Osteocyte (in vitro differentiated cells): Measurements from ENCODE around the gene APBB2. TPM values are rescaled to one million over a fixed set of nuclear protein-coding genes. Genes with fewer than 3 reads are reported as not detected.
A peak's percentile ranks its signal among the peaks of the same experiment; 100 is the strongest.

Experiments used
- DNase-seq: peaks from one replicate; pipeline ENCODE4 v3.0.0; 2021; ENCODE audit warnings: mixed read lengths; ENCODE audit not compliant: unreplicated experiment; ENCODE audit errors: extremely low spot score
- H3K27ac Mint-ChIP-seq: one replicate; pipeline ENCODE4 v1.8.0; 2021; ENCODE audit warnings: mild to moderate bottlenecking, mixed read lengths; ENCODE audit not compliant: unreplicated experiment
- H3K27me3 Mint-ChIP-seq: one replicate; pipeline ENCODE4 v1.8.0; 2021; ENCODE audit warnings: mixed read lengths; ENCODE audit not compliant: unreplicated experiment
- H3K36me3 Mint-ChIP-seq: one replicate; pipeline ENCODE4 v1.8.0; 2021; ENCODE audit warnings: mixed read lengths; ENCODE audit not compliant: unreplicated experiment
- H3K4me1 Mint-ChIP-seq: one replicate; pipeline ENCODE4 v1.8.0; 2021; ENCODE audit warnings: mixed read lengths; ENCODE audit not compliant: unreplicated experiment
- H3K4me3 Mint-ChIP-seq: one replicate; pipeline ENCODE4 v1.8.0; 2021; ENCODE audit warnings: mild to moderate bottlenecking, moderate library complexity, mixed read lengths; ENCODE audit not compliant: unreplicated experiment
- H3K9me3 Mint-ChIP-seq: one replicate; pipeline ENCODE4 v1.8.0; 2021; ENCODE audit warnings: mixed read lengths; ENCODE audit not compliant: unreplicated experiment
- total RNA-seq: library from RNA; stranded (reverse); gene quantifications from 2 replicates; pipeline ENCODE4 v1.2.1, GENCODE V29; 2021
- TF ChIP-seq, protein P1 (sequence below): fragments of 200-600 bp; sonication (generic); IDR thresholded peaks from 2 replicates; pipeline ENCODE4 v1.5.0; 2021; ENCODE audit warnings: antibody characterized with exemption, mild to moderate bottlenecking, moderate library complexity

APBB2 gene
- total RNA-seq, 1 donor from 2014 or later, result 56.2 TPM

DNA sequence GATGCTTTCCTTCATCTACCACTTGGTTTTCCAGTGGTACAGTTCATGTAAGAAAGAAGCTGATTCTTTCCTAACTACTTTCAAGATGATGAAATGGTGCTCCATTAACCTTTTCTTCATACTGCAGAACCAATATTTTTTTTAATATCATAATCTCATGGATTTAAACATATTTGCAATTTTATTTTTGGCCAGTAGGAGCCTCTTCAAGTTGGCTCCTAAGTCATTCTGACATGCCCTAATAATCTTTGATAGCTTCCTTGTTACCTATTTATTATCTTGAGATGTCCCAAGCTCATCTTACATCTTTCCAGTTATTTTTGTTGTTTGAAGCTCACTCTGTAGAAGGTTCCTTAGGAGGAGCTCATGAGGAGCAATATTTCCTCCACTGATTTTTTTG is 170.2 kb downstream of the APBB2 start:
- TF ChIP-seq, protein P1, sequence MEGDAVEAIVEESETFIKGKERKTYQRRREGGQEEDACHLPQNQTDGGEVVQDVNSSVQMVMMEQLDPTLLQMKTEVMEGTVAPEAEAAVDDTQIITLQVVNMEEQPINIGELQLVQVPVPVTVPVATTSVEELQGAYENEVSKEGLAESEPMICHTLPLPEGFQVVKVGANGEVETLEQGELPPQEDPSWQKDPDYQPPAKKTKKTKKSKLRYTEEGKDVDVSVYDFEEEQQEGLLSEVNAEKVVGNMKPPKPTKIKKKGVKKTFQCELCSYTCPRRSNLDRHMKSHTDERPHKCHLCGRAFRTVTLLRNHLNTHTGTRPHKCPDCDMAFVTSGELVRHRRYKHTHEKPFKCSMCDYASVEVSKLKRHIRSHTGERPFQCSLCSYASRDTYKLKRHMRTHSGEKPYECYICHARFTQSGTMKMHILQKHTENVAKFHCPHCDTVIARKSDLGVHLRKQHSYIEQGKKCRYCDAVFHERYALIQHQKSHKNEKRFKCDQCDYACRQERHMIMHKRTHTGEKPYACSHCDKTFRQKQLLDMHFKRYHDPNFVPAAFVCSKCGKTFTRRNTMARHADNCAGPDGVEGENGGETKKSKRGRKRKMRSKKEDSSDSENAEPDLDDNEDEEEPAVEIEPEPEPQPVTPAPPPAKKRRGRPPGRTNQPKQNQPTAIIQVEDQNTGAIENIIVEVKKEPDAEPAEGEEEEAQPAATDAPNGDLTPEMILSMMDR, result no peak
- no peaks in the 10 kb centered on the region for H3K27me3 Mint-ChIP-seq
- peaks cover 9% of the 10 kb centered on the region for H3K9me3 Mint-ChIP-seq
- peaks cover 15% of the 10 kb centered on the region for H3K4me1 Mint-ChIP-seq
- no peak overlapping the region for H3K4me3 Mint-ChIP-seq
- DNase-seq, result no peak
- no peak overlapping the region for H3K27ac Mint-ChIP-seq
- H3K36me3 Mint-ChIP-seq, result peaks cover 17% of the 10 kb centered on the region

GRCh38 chr4:41043465-41043864 is 170.9 kb downstream of the APBB2 start:
- Mint-ChIP-seq H3K4me3 (no peak overlapping the region), H3K27me3 (no peaks in the 10 kb centered on the region), H3K27ac (peak overlapping the region; percentile 27), H3K36me3 (peaks cover 17% of the 10 kb centered on the region), H3K9me3 (peaks cover 9% of the 10 kb centered on the region), H3K4me1 (peaks cover 15% of the 10 kb centered on the region)
- TF ChIP-seq, protein P1, result no peak
- no peak for DNase-seq

DNA sequence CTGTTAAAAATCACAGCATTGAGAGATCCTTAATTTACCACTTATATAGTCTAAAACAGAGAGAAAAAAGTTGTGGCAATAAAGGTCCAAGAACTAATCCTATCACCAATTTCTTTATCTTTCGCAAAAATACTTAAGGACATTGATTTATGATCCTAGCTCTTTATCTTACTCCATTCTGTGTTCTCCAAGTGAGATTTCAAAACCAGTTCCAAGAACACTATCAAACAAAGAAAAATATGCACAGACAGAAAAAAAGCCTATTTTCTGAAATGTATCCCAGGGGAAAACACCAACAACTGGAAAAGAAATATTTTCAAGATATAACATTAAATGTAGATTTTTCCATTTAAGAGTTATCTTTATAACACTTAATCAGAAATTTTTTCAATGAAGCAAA is 172.8 kb downstream of the APBB2 start:
- peaks cover 12% of the 10 kb centered on the region for H3K36me3 Mint-ChIP-seq
- no peak overlapping the region for H3K27ac Mint-ChIP-seq
- H3K27me3 Mint-ChIP-seq, result no peaks in the 10 kb centered on the region

DNA sequence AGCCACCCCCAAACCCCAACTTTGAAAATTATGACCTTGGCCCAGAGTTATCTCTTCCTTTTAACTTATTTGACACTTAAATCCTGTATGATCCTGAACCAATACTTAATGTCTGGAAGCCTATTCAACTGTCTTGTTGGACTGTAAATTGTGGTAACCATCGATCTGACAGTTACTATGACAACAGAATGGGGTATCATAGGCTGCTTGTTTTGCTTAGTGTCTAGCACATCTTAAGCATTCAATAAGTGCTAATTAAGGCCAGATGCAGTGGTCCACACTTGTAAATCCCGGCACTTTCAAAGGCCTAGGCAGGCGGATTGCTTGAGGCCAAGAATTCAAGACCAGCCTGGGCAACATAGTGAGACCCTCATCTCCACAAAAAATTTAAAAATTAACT is 175.0 kb downstream of the APBB2 start:
- peaks cover 5% of the 10 kb centered on the region for H3K36me3 Mint-ChIP-seq
- H3K4me3 Mint-ChIP-seq, result no peak overlapping the region
- H3K9me3 Mint-ChIP-seq, result peaks cover 2% of the 10 kb centered on the region
- no peak overlapping the region for H3K27ac Mint-ChIP-seq
- TF ChIP-seq, protein P1, result no peak
- no peak for DNase-seq
- H3K27me3 Mint-ChIP-seq, result no peaks in the 10 kb centered on the region
- H3K4me1 Mint-ChIP-seq, result peaks cover 13% of the 10 kb centered on the region

More for the DNA sequence above, 172.8 kb downstream of the APBB2 start:
- H3K4me3 Mint-ChIP-seq, result no peak overlapping the region
- no peak for DNase-seq
- TF ChIP-seq, protein P1, result no peak
- peaks cover 9% of the 10 kb centered on the region for H3K9me3 Mint-ChIP-seq
- H3K4me1 Mint-ChIP-seq, result peaks cover 13% of the 10 kb centered on the region

DNA sequence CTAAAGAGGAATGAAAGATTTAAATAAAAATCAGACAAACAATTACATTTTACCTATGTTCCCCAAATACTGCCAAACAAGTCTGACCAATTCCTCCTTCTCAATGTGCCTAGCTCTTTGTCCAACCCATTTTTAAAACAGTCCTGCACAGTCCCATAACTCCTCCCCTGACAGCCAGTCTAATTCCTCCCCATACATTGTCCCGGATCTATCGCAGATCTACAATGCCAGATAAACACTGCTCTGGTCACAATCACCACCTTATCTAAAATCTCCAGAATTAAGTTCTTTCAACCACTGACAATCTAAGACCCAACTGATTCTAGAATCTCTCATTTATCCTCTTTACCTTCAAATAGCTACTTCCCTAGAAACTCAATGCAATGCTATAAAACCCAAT is 176.0 kb downstream of the APBB2 start:
- H3K4me1 Mint-ChIP-seq, result peaks cover 9% of the 10 kb centered on the region
- H3K36me3 Mint-ChIP-seq, result peaks cover 3% of the 10 kb centered on the region
- no peak overlapping the region for H3K4me3 Mint-ChIP-seq

More for the DNA sequence above, 176.0 kb downstream of the APBB2 start:
- no peak overlapping the region for H3K27ac Mint-ChIP-seq
- H3K9me3 Mint-ChIP-seq, result no peaks in the 10 kb centered on the region
- TF ChIP-seq, protein P1, result no peak
- no peak for DNase-seq
- H3K27me3 Mint-ChIP-seq, result no peaks in the 10 kb centered on the region
